ENCODE results near the gene SLC6A11.

The SLC6A11 gene

DNA sequence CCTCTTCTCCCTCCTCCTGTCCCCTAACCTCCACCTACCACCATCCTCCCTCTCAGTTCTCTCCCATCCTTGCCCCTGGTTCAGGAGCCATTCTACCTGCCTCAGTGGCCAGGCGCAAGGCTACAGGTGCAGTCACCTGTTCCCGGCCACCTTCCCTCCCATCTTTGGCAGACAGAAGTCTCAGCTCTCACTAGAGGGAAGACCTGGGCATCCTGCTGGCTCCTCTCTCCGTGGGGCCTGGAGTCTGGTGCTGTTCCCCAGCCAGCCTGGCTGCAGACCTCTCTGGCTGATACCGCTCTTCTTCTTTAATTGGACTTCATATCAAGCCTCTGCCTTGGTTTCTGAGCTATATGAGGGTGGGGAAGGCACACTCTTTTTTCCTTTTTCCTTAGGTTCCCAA, 123.5 kb downstream of the SLC6A11 start:
- H3K4me3 ChIP-seq (ENCODE audit: low read depth, low read length) = no peak overlapping the region
- no peak for TF ChIP-seq CTCF (IDR thresholded peaks at IDR 0.05; ENCODE audit: borderline replicate concordance, insufficient read depth, low read depth, low read length)

GRCh38 chr3:10940106-10940505, 124.1 kb downstream of the SLC6A11 start:
- H3K4me3 ChIP-seq (ENCODE audit: low read depth, low read length) = no peak overlapping the region
- no peak for TF ChIP-seq CTCF (IDR thresholded peaks at IDR 0.05; ENCODE audit: borderline replicate concordance, insufficient read depth, low read depth, low read length)

- TF ChIP-seq CTCF (IDR thresholded peaks at IDR 0.05; ENCODE audit: borderline replicate concordance, insufficient read depth, low read depth, low read length) = peak; percentile 88
- H3K4me3 ChIP-seq (ENCODE audit: low read depth, low read length) = no peak overlapping the region
Measured at GRCh38 chr3:10941972-10942371, 125.9 kb downstream of the SLC6A11 start.

GRCh38 chr3:10942690-10943205, 126.7 kb downstream of the SLC6A11 start:
- H3K4me3 ChIP-seq (ENCODE audit: low read depth, low read length) = no peak overlapping the region
- no peak for TF ChIP-seq CTCF (IDR thresholded peaks at IDR 0.05; ENCODE audit: borderline replicate concordance, insufficient read depth, low read depth, low read length)

DNA sequence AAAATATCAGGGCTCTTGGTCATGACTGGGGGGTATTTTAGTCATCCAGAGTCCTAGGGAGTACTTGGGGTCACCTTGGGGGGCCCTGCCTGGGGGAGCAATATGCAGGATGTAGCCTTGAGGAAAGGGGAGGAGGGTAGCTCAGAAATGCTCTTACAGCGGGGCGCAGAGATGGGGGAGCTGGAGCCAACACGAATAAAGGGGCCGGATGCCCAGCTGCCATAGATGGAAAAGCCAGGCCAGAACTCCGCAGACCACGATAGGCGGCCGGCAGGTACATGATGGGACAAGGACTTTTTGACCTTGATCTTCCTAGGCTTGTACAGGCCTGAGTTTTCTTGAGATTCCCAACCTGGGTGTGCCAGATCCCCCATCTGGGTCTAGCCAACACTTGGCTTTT, 128.8 kb downstream of the SLC6A11 start:
- H3K4me3 ChIP-seq (ENCODE audit: low read depth, low read length) = no peak overlapping the region
- no peak for TF ChIP-seq CTCF (IDR thresholded peaks at IDR 0.05; ENCODE audit: borderline replicate concordance, insufficient read depth, low read depth, low read length)

- peak; percentile 85 for TF ChIP-seq CTCF (IDR thresholded peaks at IDR 0.05; ENCODE audit: borderline replicate concordance, insufficient read depth, low read depth, low read length)
- H3K4me3 ChIP-seq (ENCODE audit: low read depth, low read length) = no peak overlapping the region
Measured at GRCh38 chr3:10945683-10946287, 129.8 kb downstream of the SLC6A11 start.

DNA sequence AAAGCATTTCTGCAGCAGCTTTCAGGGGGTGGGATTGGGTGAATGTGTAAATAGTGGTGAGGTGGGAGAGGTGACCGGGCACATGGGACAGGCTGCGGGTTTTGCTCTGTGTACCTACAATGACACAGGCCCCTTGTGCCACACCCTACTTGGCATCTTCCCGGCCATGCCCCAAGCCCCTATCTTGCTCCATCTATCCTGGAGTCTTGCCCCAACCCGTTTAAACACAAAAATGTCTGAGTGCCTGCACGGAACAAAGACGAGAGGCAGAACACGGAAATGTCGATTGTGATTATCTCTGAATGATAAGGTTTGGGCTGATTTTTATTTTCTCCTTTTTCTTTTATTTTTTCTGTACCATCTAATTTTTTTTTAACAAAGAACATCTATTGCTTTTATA, 130.5 kb downstream of the SLC6A11 start:
- TF ChIP-seq CTCF (IDR thresholded peaks at IDR 0.05; ENCODE audit: borderline replicate concordance, insufficient read depth, low read depth, low read length) = no peak

More for the DNA sequence above, 130.5 kb downstream of the SLC6A11 start:
- no peak overlapping the region for H3K4me3 ChIP-seq (ENCODE audit: low read depth, low read length)
